A673 (cell line): ENCODE measurements around the gene ADAMTS12. TPM values are rescaled to one million over a fixed set of nuclear protein-coding genes. Genes with fewer than 3 reads are reported as not detected.

Experiments
- BruUV-seq: library from RNA; stranded (reverse); fragments of 400-500 nt; replicated peaks from 2 replicates; lab custom pipeline; 2021; lab: Mats Ljungman, UMichigan
- CTCF ChIA-PET: fragments of 300-600 bp; sonication (Branson Sonifier 250); formaldehyde crosslinking; loops from one replicate; lab custom pipeline; 2022; ENCODE audit warnings: antibody characterized with exemption; lab: Charles Lee
- POLR2A ChIA-PET: fragments of 300-600 bp; sonication (Branson Sonifier 250); formaldehyde crosslinking; loops from one replicate; lab custom pipeline; 2022; ENCODE audit warnings: antibody characterized with exemption; ENCODE audit not compliant: low non-redundant PET; lab: Charles Lee
- DNase-seq: peaks from one replicate; pipeline ENCODE4 v3.0.0-alpha.2; 2015; ENCODE audit warnings: low spot score
- H3K27ac ChIP-seq: fragments of 200-600 bp; sonication (generic); 2 replicates; pipeline ENCODE4 v1.5.1; 2016; ENCODE audit warnings: mixed run types, low read depth, mild to moderate bottlenecking, mixed read lengths, antibody characterized with exemption, low read length; ENCODE audit not compliant: poor library complexity, severe bottlenecking
- H3K27me3 ChIP-seq: fragments of 200-600 bp; sonication (generic); replicated peaks from 2 replicates; pipeline ENCODE4 v1.6.1; 2017; ENCODE audit warnings: mixed run types, low read depth, mild to moderate bottlenecking, mixed read lengths, antibody characterized with exemption, low read length; ENCODE audit not compliant: insufficient read depth, poor library complexity
- H3K36me3 ChIP-seq: fragments of 200-600 bp; sonication (generic); 2 replicates; pipeline ENCODE4 v1.6.1; 2016; ENCODE audit warnings: mixed run types, mild to moderate bottlenecking, mixed read lengths, antibody characterized with exemption, low read length; ENCODE audit not compliant: insufficient read depth, poor library complexity, severe bottlenecking
- H3K4me1 ChIP-seq: fragments of 200-600 bp; sonication (generic); 2 replicates; pipeline ENCODE4 v1.6.1; 2017; ENCODE audit warnings: mixed run types, mild to moderate bottlenecking, mixed read lengths, antibody characterized with exemption, low read length; ENCODE audit not compliant: insufficient read depth, poor library complexity, severe bottlenecking
- H3K4me3 ChIP-seq: fragments of 200-600 bp; sonication (generic); 2 replicates; pipeline ENCODE4 v1.5.1; 2016; ENCODE audit warnings: low read depth, mixed run types, mild to moderate bottlenecking, mixed read lengths, low read length; ENCODE audit not compliant: poor library complexity, severe bottlenecking
- H3K9me3 ChIP-seq: fragments of 200-600 bp; sonication (generic); 2 replicates; pipeline ENCODE4 v1.6.1; 2016; ENCODE audit warnings: mixed run types, low read depth, mild to moderate bottlenecking, mixed read lengths, antibody characterized with exemption, low read length; ENCODE audit not compliant: poor library complexity, severe bottlenecking
- CTCF ChIP-seq: fragments of 300-800, 200-600 bp; sonication (generic); conservative IDR thresholded peaks from 2 replicates; pipeline ENCODE4 v1.5.1; 2017; ENCODE audit warnings: low read depth, mild to moderate bottlenecking, antibody characterized with exemption, low read length, moderate library complexity, mixed read lengths
- EZH2 ChIP-seq: fragments of 200-600 bp; sonication (generic); IDR thresholded peaks from 2 replicates; pipeline ENCODE4 v1.6.1; 2017; ENCODE audit warnings: borderline replicate concordance, low read depth, mild to moderate bottlenecking, mixed read lengths, antibody characterized with exemption, low read length; ENCODE audit not compliant: poor library complexity, severe bottlenecking
- intact Hi-C: fragments of 100-400 bp; cut with micrococcal nuclease; formaldehyde crosslinking; loops from one replicate; pipeline ENCODE4 v1.10.0; 2022; ENCODE audit not compliant: unreplicated experiment
- total RNA-seq: library from RNA; stranded (reverse); gene quantifications from 2 replicates; pipeline ENCODE4 v1.2.3, GENCODE V29; 2021

ADAMTS12 gene
- total RNA-seq, 1 experiment from 2014 or later = 0.84 TPM

GRCh38 chr5:33742181-33742580 is 149.6 kb downstream of the ADAMTS12 start:
- Histone ChIP-seq H3K9me3 (no peaks in the 10 kb centered on the region), H3K27ac (no peak overlapping the region), H3K27me3 (no peaks in the 10 kb centered on the region), H3K4me1 (no peaks in the 10 kb centered on the region), H3K36me3 (no peaks in the 10 kb centered on the region), H3K4me3 (no peak overlapping the region)
- TF ChIP-seq EZH2 = no peak
- no peak for TF ChIP-seq CTCF
- BruUV-seq = no TSS peak
- no peak for DNase-seq
- ChIA-PET CTCF (no interaction called here), POLR2A (no interaction called here)
- intact Hi-C loops = no loop called here

GRCh38 chr5:33738967-33739366 is 152.8 kb downstream of the ADAMTS12 start:
- intact Hi-C loops = no loop called here
- Histone ChIP-seq H3K9me3 (no peaks in the 10 kb centered on the region), H3K36me3 (no peaks in the 10 kb centered on the region), H3K4me3 (no peak overlapping the region), H3K27ac (no peak overlapping the region), H3K4me1 (no peaks in the 10 kb centered on the region), H3K27me3 (no peaks in the 10 kb centered on the region)
- ChIA-PET CTCF (no interaction called here), POLR2A (no interaction called here)
- no peak for DNase-seq
- no TSS peak for BruUV-seq
- no peak for TF ChIP-seq EZH2
- TF ChIP-seq CTCF = no peak

GRCh38 chr5:33738097-33738496 is 153.7 kb downstream of the ADAMTS12 start:
- ChIA-PET POLR2A (no interaction called here), CTCF (no interaction called here)
- H3K36me3 ChIP-seq = no peaks in the 10 kb centered on the region
- no peak overlapping the region for H3K4me3 ChIP-seq
- DNase-seq = no peak
- no peaks in the 10 kb centered on the region for H3K4me1 ChIP-seq
- no TSS peak for BruUV-seq
- no peaks in the 10 kb centered on the region for H3K27me3 ChIP-seq
- H3K27ac ChIP-seq = no peak overlapping the region
- no peaks in the 10 kb centered on the region for H3K9me3 ChIP-seq
- intact Hi-C loops = no loop called here
- TF ChIP-seq CTCF = no peak
- TF ChIP-seq EZH2 = no peak
